CD4-positive, alpha-beta T cell (primary cell): Measurements from ENCODE around the gene ZDHHC6. TPM values are rescaled to one million over a fixed set of nuclear protein-coding genes. Genes with fewer than 3 reads are reported as not detected.

Source experiments
- ATAC-seq: fragments of 200-7000 bp; cut with Tn5 transposase; one replicate; pipeline ENCODE4 v1.10.0; 2022; ENCODE audit warnings: mild to moderate bottlenecking; ENCODE audit not compliant: poor library complexity
- CTCF ChIA-PET: fragments of 350-600 bp; sonication (Branson Sonifier 250); formaldehyde crosslinking; loops from one replicate; lab custom pipeline; 2021; ENCODE audit warnings: antibody characterized with exemption, inconsistent platforms; lab: Charles Lee
- POLR2A ChIA-PET: fragments of 350-600 bp; sonication (Branson Sonifier 250); formaldehyde crosslinking; loops from one replicate; lab custom pipeline; 2021; ENCODE audit warnings: antibody characterized with exemption, inconsistent platforms; lab: Charles Lee
- DNase-seq, 14 experiments: peaks; one replicate each; pipeline ENCODE4 v3.0.0-alpha.2; 2013 to 2020; ENCODE audit warnings: mixed read lengths in 2 of 14
- H3K27ac ChIP-seq, 2 donors: one replicate each; pipeline versions ENCODE4 v1.5.1 to v1.7.0; 2013; ENCODE audit warnings: low read length in 2 of 2, low read depth in 1 of 2, mild to moderate bottlenecking in 1 of 2
- H3K27me3 ChIP-seq, 2 experiments: 1 replicate in 1 of 2; 2 replicates in 1 of 2; pipeline versions ENCODE4 v1.6.1 to v1.7.0; 2013; ENCODE audit warnings: low read length in 2 of 2, control low read depth in 1 of 2, mild to moderate bottlenecking in 1 of 2, moderate library complexity in 1 of 2; ENCODE audit not compliant: insufficient read depth in 2 of 2, control insufficient read depth in 1 of 2
- H3K36me3 ChIP-seq: one replicate; pipeline ENCODE4 v1.6.1; 2013; ENCODE audit warnings: low read length, control low read depth; ENCODE audit not compliant: insufficient read depth
- H3K4me1 ChIP-seq: one replicate; pipeline ENCODE4 v1.6.1; 2013; ENCODE audit warnings: low read length, control low read depth; ENCODE audit not compliant: insufficient read depth
- H3K4me3 ChIP-seq: one replicate; pipeline ENCODE4 v1.5.1; 2013; ENCODE audit warnings: mild to moderate bottlenecking, low read length, moderate library complexity
- H3K9me3 ChIP-seq, 2 experiments: 1 replicate in 1 of 2; 2 replicates in 1 of 2; pipeline versions ENCODE4 v1.6.1 to v1.7.0; 2013; ENCODE audit warnings: low read length in 2 of 2, mild to moderate bottlenecking in 2 of 2, control low read depth in 1 of 2, moderate library complexity in 1 of 2; ENCODE audit not compliant: control insufficient read depth in 1 of 2, insufficient read depth in 1 of 2
- H3K27ac Mint-ChIP-seq: one replicate; pipeline ENCODE4 v1.8.0; 2020; ENCODE audit warnings: mixed read lengths
- H3K27me3 Mint-ChIP-seq: one replicate; pipeline ENCODE4 v1.8.0; 2021; ENCODE audit warnings: mixed read lengths
- H3K36me3 Mint-ChIP-seq: one replicate; pipeline ENCODE4 v1.8.0; 2021; ENCODE audit warnings: low read depth, mixed read lengths
- H3K4me1 Mint-ChIP-seq: one replicate; pipeline ENCODE4 v1.8.0; 2021; ENCODE audit warnings: low read depth, mixed read lengths
- H3K4me3 Mint-ChIP-seq: one replicate; pipeline ENCODE4 v1.8.0; 2020; ENCODE audit warnings: mild to moderate bottlenecking, mixed read lengths
- H3K9me3 Mint-ChIP-seq: one replicate; pipeline ENCODE4 v1.8.0; 2020; ENCODE audit warnings: mixed read lengths
- intact Hi-C, 2 experiments: fragments of 100-400 bp; cut with DNase I in 1 of 2; cut with micrococcal nuclease in 1 of 2; formaldehyde crosslinking; loops; one replicate each; pipeline versions ENCODE4 v1.15.1 to v1.9.0; 2023 to 2025; cut with DNase I, micrococcal nuclease
- total RNA-seq, 174 experiments: library from RNA in 2 of 174; stranded (reverse) in 2 of 174; gene quantifications; one replicate each; pipeline ENCODE4 v1.2.3 and lab custom pipeline; 2021 to 2026
- TF ChIP-seq, protein P1 (sequence below): fragments of 200-600 bp; IDR thresholded peaks from one replicate; pipeline ENCODE4 v1.8.0; 2022; ENCODE audit warnings: antibody characterized with exemption, mild to moderate bottlenecking

The ZDHHC6 gene
- total RNA-seq, 2 experiments from 2014 or later: 34.3 to 39.9 TPM

DNA sequence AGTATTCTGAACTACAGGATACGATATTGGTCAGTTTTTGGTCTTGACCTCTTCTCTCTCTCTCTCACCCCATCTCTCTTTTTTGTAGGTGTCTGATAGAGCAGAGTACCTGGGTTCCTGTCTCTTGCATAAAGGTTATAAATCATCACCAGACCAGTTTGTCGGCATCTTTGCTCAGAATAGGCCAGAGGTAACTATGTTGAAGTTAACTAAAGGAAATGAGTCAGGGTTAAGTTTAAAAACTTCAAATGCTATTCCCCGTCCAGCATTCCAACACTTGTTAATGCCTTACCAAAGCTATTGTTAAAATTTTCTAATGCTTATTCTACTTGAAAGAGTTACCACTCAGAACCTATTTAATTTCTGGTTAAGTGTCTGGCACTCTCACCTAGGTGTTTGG lies 42.1 kb downstream of the ZDHHC6 start:
- H3K9me3 Mint-ChIP-seq: no peaks in the 10 kb centered on the region
- TF ChIP-seq, protein P1, sequence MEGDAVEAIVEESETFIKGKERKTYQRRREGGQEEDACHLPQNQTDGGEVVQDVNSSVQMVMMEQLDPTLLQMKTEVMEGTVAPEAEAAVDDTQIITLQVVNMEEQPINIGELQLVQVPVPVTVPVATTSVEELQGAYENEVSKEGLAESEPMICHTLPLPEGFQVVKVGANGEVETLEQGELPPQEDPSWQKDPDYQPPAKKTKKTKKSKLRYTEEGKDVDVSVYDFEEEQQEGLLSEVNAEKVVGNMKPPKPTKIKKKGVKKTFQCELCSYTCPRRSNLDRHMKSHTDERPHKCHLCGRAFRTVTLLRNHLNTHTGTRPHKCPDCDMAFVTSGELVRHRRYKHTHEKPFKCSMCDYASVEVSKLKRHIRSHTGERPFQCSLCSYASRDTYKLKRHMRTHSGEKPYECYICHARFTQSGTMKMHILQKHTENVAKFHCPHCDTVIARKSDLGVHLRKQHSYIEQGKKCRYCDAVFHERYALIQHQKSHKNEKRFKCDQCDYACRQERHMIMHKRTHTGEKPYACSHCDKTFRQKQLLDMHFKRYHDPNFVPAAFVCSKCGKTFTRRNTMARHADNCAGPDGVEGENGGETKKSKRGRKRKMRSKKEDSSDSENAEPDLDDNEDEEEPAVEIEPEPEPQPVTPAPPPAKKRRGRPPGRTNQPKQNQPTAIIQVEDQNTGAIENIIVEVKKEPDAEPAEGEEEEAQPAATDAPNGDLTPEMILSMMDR: no peak
- H3K27me3 ChIP-seq: no peaks in the 10 kb centered on the region
- ChIA-PET POLR2A (no interaction called here), CTCF (interaction anchor here (1.0 kb wide), 1 partner anchor 12 kb away, joined by 3 read pairs; no protein-coding TSS in a partner anchor)
- DNase-seq (no peak), ATAC-seq (no peak)
- no peak overlapping the region for H3K4me3 Mint-ChIP-seq
- no peak overlapping the region for H3K4me3 ChIP-seq
- H3K27ac Mint-ChIP-seq: no peak overlapping the region
- peaks cover 85% of the 10 kb centered on the region for H3K36me3 Mint-ChIP-seq
- intact Hi-C loops: no loop called here
- H3K9me3 ChIP-seq: no peaks in the 10 kb centered on the region
- no peaks in the 10 kb centered on the region for H3K4me1 ChIP-seq
- H3K4me1 Mint-ChIP-seq: no peaks in the 10 kb centered on the region
- no peak overlapping the region for H3K27ac ChIP-seq
- H3K36me3 ChIP-seq: peaks cover 88% of the 10 kb centered on the region
- H3K27me3 Mint-ChIP-seq: no peaks in the 10 kb centered on the region

DNA sequence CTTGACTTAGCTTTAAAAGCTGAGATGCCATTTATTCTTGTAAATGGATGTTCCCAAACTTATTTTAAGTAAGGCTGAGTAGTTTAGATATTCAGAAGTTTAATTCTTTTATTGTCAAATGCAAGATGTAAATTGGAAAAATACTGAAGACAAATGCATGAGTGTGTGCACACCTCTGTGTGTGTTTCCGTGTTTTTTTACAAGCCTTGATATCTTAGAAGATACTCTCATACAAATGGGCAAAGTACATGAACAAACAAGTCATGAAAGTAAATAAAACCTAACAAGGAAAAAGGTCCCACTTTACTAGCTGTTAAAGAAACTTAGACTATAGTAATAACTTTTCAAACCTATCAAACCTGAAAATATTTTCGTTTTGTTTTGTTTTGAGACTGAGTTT lies 43.8 kb downstream of the ZDHHC6 start:
- Histone ChIP-seq H3K27me3 (no peaks in the 10 kb centered on the region), H3K4me1 (no peaks in the 10 kb centered on the region), H3K36me3 (peaks cover 84% of the 10 kb centered on the region), H3K9me3 (no peaks in the 10 kb centered on the region), H3K27ac (no peak overlapping the region), H3K4me3 (no peak overlapping the region)
- DNase-seq (no peak), ATAC-seq (no peak)
- Mint-ChIP-seq H3K4me1 (no peaks in the 10 kb centered on the region), H3K4me3 (no peak overlapping the region), H3K9me3 (no peaks in the 10 kb centered on the region), H3K36me3 (peaks cover 80% of the 10 kb centered on the region), H3K27ac (peak overlapping the region; percentile 13), H3K27me3 (no peaks in the 10 kb centered on the region)
- TF ChIP-seq, protein P1: no peak
- POLR2A ChIA-PET: no interaction called here
- CTCF ChIA-PET: no interaction called here
- intact Hi-C loops: no loop called here

DNA sequence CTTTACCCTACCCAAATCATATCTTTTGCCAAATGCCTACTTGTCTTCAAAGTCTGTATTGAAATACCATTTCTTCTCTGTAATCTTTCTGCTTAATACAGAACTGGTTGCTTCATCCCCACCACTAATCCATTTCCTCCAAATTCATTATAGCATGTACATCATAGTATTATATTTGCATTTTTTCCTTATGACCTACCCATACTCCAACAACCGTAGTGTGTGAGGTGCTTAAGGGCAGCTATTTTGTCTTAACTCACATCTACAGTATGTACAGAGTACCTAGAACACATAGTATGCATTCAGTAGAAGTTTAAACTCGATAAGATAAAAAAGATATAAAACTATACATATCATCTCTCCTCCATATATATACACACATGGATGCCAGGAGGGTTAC lies 49.1 kb downstream of the ZDHHC6 start:
- POLR2A ChIA-PET: no interaction called here
- Histone ChIP-seq H3K27me3 (no peaks in the 10 kb centered on the region), H3K4me1 (no peaks in the 10 kb centered on the region), H3K36me3 (peaks cover 74% of the 10 kb centered on the region), H3K4me3 (no peak overlapping the region), H3K9me3 (no peaks in the 10 kb centered on the region), H3K27ac (no peak overlapping the region)
- intact Hi-C loops: no loop called here
- CTCF ChIA-PET: interaction anchor here (1.4 kb wide), 1 partner anchor 13 kb away, joined by 4 read pairs; no protein-coding TSS in a partner anchor
- no peak for DNase-seq
- Mint-ChIP-seq H3K36me3 (peaks cover 33% of the 10 kb centered on the region), H3K4me3 (no peak overlapping the region), H3K9me3 (no peaks in the 10 kb centered on the region), H3K27ac (no peak overlapping the region), H3K27me3 (no peaks in the 10 kb centered on the region), H3K4me1 (peaks cover 7% of the 10 kb centered on the region)
- TF ChIP-seq, protein P1: no peak
- ATAC-seq: no peak
